Activated B cell treated with CpG ODN at 0.5 μM for 24 hours (primary cell): ENCODE data around the gene TEX14. TPM values are rescaled to one million over a fixed set of nuclear protein-coding genes. Genes with fewer than 3 reads are reported as not detected.

Experiments used
- ATAC-seq: fragments of 200-7000 bp; cut with Tn5 transposase; one replicate; pipeline ENCODE4 v1.10.0; 2021; ENCODE audit warnings: low read depth, mild to moderate bottlenecking, moderate library complexity
- CTCF ChIA-PET: fragments of 350-600 bp; sonication (Branson Sonifier 250); formaldehyde crosslinking; loops from one replicate; lab custom pipeline; 2021; ENCODE audit warnings: antibody characterized with exemption; lab: Charles Lee
- POLR2A ChIA-PET: fragments of 350-600 bp; sonication (Branson Sonifier 250); formaldehyde crosslinking; loops from one replicate; lab custom pipeline; 2021; ENCODE audit warnings: antibody characterized with exemption; lab: Charles Lee
- DNase-seq: peaks from one replicate; pipeline ENCODE4 v3.0.0; 2022
- H3K27ac Mint-ChIP-seq: one replicate; pipeline ENCODE4 v1.8.0; 2020; ENCODE audit warnings: mixed read lengths
- H3K27me3 Mint-ChIP-seq: one replicate; pipeline ENCODE4 v1.8.0; 2021; ENCODE audit warnings: mixed read lengths
- H3K36me3 Mint-ChIP-seq: one replicate; pipeline ENCODE4 v1.8.0; 2021; ENCODE audit warnings: low read depth, mixed read lengths
- H3K4me1 Mint-ChIP-seq: one replicate; pipeline ENCODE4 v1.8.0; 2021; ENCODE audit warnings: mixed read lengths
- H3K4me3 Mint-ChIP-seq: one replicate; pipeline ENCODE4 v1.8.0; 2020; ENCODE audit warnings: mild to moderate bottlenecking, mixed read lengths
- H3K9me3 Mint-ChIP-seq: one replicate; pipeline ENCODE4 v1.8.0; 2020; ENCODE audit warnings: mixed read lengths
- intact Hi-C: fragments of 100-400 bp; cut with micrococcal nuclease; formaldehyde crosslinking; loops from one replicate; pipeline ENCODE4 v1.15.1; 2024
- total RNA-seq: library from RNA; stranded (reverse); gene quantifications from 2 replicates; pipeline ENCODE4 v1.2.3, GENCODE V29; 2022
- TF ChIP-seq, protein P1 (sequence below): fragments of 200-600 bp; IDR thresholded peaks from one replicate; pipeline ENCODE4 v1.8.0; 2022; ENCODE audit warnings: antibody characterized with exemption, mild to moderate bottlenecking

The TEX14 gene
- total RNA-seq, 1 donor from 2014 or later, result 0.16 TPM

DNA sequence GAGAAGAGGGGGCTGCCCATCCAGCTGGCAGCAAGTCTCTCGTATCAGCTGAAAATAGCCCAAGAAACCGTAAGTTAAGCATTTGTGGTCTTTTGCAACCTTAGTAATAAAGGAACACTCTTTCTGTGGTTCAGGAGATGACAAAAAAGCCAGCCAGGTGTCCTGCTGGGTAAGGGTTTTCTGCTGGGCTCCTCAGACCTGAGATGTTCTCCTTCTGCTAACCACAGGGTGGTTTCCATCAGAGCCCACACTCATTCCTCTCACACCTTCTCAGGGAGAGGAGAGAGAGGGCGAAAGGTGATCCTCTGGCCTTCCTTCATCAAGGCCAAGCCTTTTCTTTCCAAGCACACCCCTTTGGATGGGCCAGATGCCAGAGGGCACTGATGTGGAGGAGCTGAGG lies 70.7 kb downstream of the TEX14 start:
- TF ChIP-seq, protein P1, sequence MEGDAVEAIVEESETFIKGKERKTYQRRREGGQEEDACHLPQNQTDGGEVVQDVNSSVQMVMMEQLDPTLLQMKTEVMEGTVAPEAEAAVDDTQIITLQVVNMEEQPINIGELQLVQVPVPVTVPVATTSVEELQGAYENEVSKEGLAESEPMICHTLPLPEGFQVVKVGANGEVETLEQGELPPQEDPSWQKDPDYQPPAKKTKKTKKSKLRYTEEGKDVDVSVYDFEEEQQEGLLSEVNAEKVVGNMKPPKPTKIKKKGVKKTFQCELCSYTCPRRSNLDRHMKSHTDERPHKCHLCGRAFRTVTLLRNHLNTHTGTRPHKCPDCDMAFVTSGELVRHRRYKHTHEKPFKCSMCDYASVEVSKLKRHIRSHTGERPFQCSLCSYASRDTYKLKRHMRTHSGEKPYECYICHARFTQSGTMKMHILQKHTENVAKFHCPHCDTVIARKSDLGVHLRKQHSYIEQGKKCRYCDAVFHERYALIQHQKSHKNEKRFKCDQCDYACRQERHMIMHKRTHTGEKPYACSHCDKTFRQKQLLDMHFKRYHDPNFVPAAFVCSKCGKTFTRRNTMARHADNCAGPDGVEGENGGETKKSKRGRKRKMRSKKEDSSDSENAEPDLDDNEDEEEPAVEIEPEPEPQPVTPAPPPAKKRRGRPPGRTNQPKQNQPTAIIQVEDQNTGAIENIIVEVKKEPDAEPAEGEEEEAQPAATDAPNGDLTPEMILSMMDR, result no peak
- no peak overlapping the region for H3K4me3 Mint-ChIP-seq
- H3K36me3 Mint-ChIP-seq, result no peaks in the 10 kb centered on the region
- ChIA-PET CTCF (no interaction called here), POLR2A (interaction anchor here (4.6 kb wide), 1 partner anchor 10 kb away, joined by 27 read pairs; no protein-coding TSS in a partner anchor)
- H3K4me1 Mint-ChIP-seq, result no peaks in the 10 kb centered on the region
- intact Hi-C loops, result no loop called here
- no peak overlapping the region for H3K27ac Mint-ChIP-seq
- no peak for DNase-seq
- no peaks in the 10 kb centered on the region for H3K27me3 Mint-ChIP-seq
- H3K9me3 Mint-ChIP-seq, result no peaks in the 10 kb centered on the region
- ATAC-seq, result no peak

DNA sequence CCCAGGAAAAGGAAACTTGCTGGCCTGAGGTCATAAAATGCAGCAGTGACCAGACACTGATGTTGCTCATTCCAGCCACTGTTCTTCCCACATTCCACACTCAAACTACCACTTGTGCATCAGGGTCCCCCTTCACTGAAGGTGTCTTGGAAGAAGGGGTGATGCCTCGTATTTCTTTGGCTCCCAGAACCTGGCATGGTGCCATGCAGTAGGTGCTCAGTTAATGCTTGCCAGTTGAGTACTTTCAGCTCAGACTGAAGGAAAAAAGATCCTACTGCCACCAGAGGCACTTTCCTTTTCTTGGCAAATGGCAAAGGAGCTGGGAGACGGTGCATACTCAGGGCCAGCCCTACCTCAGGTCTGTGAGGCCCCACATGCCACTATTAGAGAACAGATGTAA lies 73.5 kb downstream of the TEX14 start:
- ChIA-PET POLR2A (interaction anchor here (0.5 to 4.6 kb wide), 2 partner anchors 13 to 52 kb away, joined by 4 to 27 read pairs; no protein-coding TSS in a partner anchor), CTCF (no interaction called here)
- no peak for DNase-seq
- H3K4me3 Mint-ChIP-seq, result no peak overlapping the region
- no peak for ATAC-seq
- no peaks in the 10 kb centered on the region for H3K9me3 Mint-ChIP-seq
- H3K27me3 Mint-ChIP-seq, result no peaks in the 10 kb centered on the region
- H3K36me3 Mint-ChIP-seq, result no peaks in the 10 kb centered on the region
- intact Hi-C loops, result no loop called here
- H3K4me1 Mint-ChIP-seq, result peaks cover 8% of the 10 kb centered on the region
- TF ChIP-seq, protein P1, result no peak
- H3K27ac Mint-ChIP-seq, result no peak overlapping the region

DNA sequence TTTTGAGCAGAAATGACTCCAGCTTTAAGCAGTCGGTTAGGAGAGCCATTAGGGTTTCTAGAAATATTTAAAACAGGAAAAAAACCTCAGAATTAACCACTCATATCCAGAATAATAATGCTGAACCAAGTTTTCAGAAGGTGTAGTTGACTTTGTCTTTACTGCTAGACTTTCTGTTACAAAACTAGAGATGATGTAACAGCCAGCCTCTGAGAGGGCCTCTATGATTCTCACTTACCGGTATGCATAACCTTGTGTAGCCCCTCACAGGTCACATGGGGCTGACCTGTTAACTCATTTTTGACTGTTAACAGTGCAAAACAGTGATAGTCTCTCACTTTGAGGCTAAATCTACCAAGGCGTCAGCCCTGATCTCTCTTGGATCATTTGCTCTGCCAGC lies 74.3 kb downstream of the TEX14 start:
- Mint-ChIP-seq H3K27ac (no peak overlapping the region), H3K4me1 (peaks cover 8% of the 10 kb centered on the region), H3K9me3 (no peaks in the 10 kb centered on the region), H3K36me3 (no peaks in the 10 kb centered on the region), H3K27me3 (no peaks in the 10 kb centered on the region), H3K4me3 (no peak overlapping the region)
- POLR2A ChIA-PET, result no interaction called here
- TF ChIP-seq, protein P1, result no peak
- ATAC-seq (no peak), DNase-seq (no peak)
- intact Hi-C loops, result no loop called here
- CTCF ChIA-PET, result no interaction called here

DNA sequence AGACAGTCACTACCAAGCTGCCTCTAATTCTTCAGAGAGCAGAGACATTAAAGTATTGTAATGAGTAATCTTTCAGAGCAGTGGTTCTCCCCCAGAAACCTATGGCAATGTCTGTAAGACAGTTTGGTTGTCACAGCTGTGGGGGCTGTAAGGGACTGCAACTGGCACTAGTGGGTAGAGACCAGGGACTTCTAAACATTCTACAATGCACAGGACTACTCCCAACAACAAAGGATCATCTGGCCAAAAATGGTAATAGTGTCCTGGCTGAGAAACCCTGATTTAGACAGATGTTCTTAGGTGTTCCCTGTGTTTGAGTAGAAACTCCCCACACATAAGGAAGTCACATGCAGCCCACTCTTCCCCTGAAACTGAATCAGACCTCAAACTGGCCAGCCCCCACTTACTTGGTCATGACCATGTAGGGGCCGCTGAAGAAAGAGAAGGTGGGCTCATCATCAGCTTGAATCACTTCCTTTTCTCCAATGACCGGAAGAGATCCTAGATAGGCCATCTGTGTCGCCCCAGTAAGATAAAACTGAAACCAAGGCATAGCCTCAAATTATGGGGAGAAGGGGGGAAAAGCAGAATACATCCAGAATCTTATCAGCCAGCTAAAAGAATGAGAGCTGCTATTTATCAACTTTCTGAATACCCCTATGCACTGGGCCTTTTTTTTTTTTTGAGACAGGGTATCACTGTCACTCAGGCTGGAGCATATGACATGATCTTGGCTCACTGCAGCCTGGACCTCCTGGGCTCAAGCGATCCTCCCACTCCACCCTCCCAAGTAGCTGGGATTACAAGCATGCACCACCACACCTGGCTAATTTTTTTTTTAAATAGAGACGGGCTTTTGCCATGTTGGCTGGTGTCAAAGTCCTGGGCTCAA lies 75.8 kb downstream of the TEX14 start:
- Mint-ChIP-seq H3K36me3 (no peaks in the 10 kb centered on the region), H3K9me3 (no peaks in the 10 kb centered on the region), H3K27me3 (no peaks in the 10 kb centered on the region), H3K4me3 (no peak overlapping the region), H3K4me1 (peaks cover 8% of the 10 kb centered on the region), H3K27ac (no peak overlapping the region)
- intact Hi-C loops, result no loop called here
- TF ChIP-seq, protein P1, result no peak
- ChIA-PET POLR2A (interaction anchor here (0.7 to 1.0 kb wide), 3 partner anchors 15 to 73 kb away, joined by 3 to 6 read pairs (median 5); no protein-coding TSS in a partner anchor), CTCF (interaction anchor here (1.5 kb wide), 1 partner anchor 38 kb away, joined by 3 read pairs; no protein-coding TSS in a partner anchor)
- ATAC-seq (no peak), DNase-seq (no peak)

DNA sequence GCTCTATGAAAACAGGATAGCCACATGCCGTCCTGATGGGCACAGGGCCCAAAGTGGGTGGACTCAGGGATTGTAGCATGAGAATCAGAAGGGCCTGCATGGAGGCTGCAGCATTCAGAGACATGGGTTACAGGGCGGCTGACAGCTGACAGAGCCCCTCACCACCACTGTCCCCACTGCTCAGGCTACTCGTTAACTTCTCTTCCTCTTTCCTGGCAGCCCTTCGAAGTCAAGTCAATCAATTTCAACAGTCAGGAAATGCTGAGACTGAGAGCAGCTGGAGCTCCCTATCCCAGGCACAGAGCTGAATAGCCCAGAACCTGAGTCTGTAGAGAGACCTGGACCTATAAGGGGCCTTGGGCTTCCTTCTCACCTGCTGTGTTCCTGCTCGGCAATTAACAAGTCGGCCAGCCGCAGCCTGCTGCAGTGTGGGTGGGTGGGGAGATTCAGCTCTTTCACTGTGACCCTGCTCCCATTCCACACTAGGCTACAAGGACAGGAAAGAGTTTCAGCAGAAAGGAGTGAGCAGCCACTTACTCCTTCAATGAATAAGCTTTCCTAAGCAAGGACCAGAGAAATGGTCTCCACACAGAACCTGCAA lies 76.9 kb downstream of the TEX14 start:
- no peaks in the 10 kb centered on the region for H3K36me3 Mint-ChIP-seq
- peaks cover 8% of the 10 kb centered on the region for H3K4me1 Mint-ChIP-seq
- ATAC-seq (no peak), DNase-seq (no peak)
- H3K4me3 Mint-ChIP-seq, result no peak overlapping the region
- POLR2A ChIA-PET, result interaction anchor here (0.9 to 1.0 kb wide), 2 partner anchors 16 to 44 kb away, joined by 3 to 6 read pairs; no protein-coding TSS in a partner anchor
- H3K9me3 Mint-ChIP-seq, result no peaks in the 10 kb centered on the region
- intact Hi-C loops, result no loop called here
- CTCF ChIA-PET, result interaction anchor here (1.5 kb wide), 1 partner anchor 37 kb away, joined by 3 read pairs; no protein-coding TSS in a partner anchor
- H3K27me3 Mint-ChIP-seq, result no peaks in the 10 kb centered on the region
- no peak overlapping the region for H3K27ac Mint-ChIP-seq
- TF ChIP-seq, protein P1, result no peak
